Measurements from ENCODE around the gene ANO1. TPM values are rescaled to one million over a fixed set of nuclear protein-coding genes. Genes with fewer than 3 reads are reported as not detected.

The ANO1 gene
- total RNA-seq, 1 donor from 2014 or later = not detected

GRCh38 chr11:70168405-70168754 lies 90.3 kb downstream of the ANO1 start:
- TF ChIP-seq, protein P1, sequence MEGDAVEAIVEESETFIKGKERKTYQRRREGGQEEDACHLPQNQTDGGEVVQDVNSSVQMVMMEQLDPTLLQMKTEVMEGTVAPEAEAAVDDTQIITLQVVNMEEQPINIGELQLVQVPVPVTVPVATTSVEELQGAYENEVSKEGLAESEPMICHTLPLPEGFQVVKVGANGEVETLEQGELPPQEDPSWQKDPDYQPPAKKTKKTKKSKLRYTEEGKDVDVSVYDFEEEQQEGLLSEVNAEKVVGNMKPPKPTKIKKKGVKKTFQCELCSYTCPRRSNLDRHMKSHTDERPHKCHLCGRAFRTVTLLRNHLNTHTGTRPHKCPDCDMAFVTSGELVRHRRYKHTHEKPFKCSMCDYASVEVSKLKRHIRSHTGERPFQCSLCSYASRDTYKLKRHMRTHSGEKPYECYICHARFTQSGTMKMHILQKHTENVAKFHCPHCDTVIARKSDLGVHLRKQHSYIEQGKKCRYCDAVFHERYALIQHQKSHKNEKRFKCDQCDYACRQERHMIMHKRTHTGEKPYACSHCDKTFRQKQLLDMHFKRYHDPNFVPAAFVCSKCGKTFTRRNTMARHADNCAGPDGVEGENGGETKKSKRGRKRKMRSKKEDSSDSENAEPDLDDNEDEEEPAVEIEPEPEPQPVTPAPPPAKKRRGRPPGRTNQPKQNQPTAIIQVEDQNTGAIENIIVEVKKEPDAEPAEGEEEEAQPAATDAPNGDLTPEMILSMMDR (IDR thresholded peaks at IDR 0.05) = no peak
- Mint-ChIP-seq H3K4me1 (ENCODE audit: unreplicated experiment) (no peaks in the 10 kb centered on the region), H3K27me3 (ENCODE audit: unreplicated experiment) (peaks cover 36% of the 10 kb centered on the region), H3K9me3 (ENCODE audit: unreplicated experiment) (no peaks in the 10 kb centered on the region), H3K4me3 (ENCODE audit: unreplicated experiment) (no peak overlapping the region), H3K36me3 (ENCODE audit: unreplicated experiment) (no peaks in the 10 kb centered on the region), H3K27ac (ENCODE audit: unreplicated experiment) (no peak overlapping the region)
- no peak for DNase-seq (ENCODE audit: extremely low spot score, unreplicated experiment)

DNA sequence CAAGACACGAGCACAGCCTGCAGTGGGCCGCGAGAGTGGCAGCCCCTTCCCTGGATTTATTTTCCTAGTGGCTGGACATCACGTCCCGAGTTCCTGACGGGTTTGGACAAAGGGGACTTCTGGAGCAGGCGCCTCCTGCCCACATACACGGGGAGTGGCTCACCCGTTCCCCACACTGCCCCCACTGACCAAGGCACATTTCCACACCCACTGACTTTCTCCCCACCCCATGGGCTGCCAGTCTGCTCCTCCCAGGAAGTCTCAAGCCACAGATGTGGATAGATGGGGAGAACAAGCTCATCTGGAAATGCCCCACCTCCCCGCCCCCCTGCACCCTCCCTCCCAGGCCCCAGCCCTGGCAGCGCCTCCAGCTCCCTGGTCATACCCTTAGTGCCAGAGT lies 91.0 kb downstream of the ANO1 start:
- H3K27ac Mint-ChIP-seq (ENCODE audit: unreplicated experiment) = no peak overlapping the region
- H3K9me3 Mint-ChIP-seq (ENCODE audit: unreplicated experiment) = no peaks in the 10 kb centered on the region
- TF ChIP-seq, protein P1 (IDR thresholded peaks at IDR 0.05) = no peak
- no peaks in the 10 kb centered on the region for H3K4me1 Mint-ChIP-seq (ENCODE audit: unreplicated experiment)
- H3K4me3 Mint-ChIP-seq (ENCODE audit: unreplicated experiment) = no peak overlapping the region
- no peaks in the 10 kb centered on the region for H3K36me3 Mint-ChIP-seq (ENCODE audit: unreplicated experiment)
- DNase-seq (ENCODE audit: extremely low spot score, unreplicated experiment) = no peak
- peaks cover 36% of the 10 kb centered on the region for H3K27me3 Mint-ChIP-seq (ENCODE audit: unreplicated experiment)

- Mint-ChIP-seq H3K4me3 (ENCODE audit: unreplicated experiment) (no peak overlapping the region), H3K27ac (ENCODE audit: unreplicated experiment) (no peak overlapping the region), H3K27me3 (ENCODE audit: unreplicated experiment) (peaks cover 36% of the 10 kb centered on the region), H3K4me1 (ENCODE audit: unreplicated experiment) (no peaks in the 10 kb centered on the region), H3K9me3 (ENCODE audit: unreplicated experiment) (no peaks in the 10 kb centered on the region), H3K36me3 (ENCODE audit: unreplicated experiment) (no peaks in the 10 kb centered on the region)
- TF ChIP-seq, protein P1 (IDR thresholded peaks at IDR 0.05) = no peak
- DNase-seq (ENCODE audit: extremely low spot score, unreplicated experiment) = no peak
Observed at GRCh38 chr11:70169632-70170031, 91.5 kb downstream of the ANO1 start.

- TF ChIP-seq, protein P1 (IDR thresholded peaks at IDR 0.05) = no peak
- H3K36me3 Mint-ChIP-seq (ENCODE audit: unreplicated experiment) = no peaks in the 10 kb centered on the region
- H3K4me1 Mint-ChIP-seq (ENCODE audit: unreplicated experiment) = no peaks in the 10 kb centered on the region
- H3K4me3 Mint-ChIP-seq (ENCODE audit: unreplicated experiment) = no peak overlapping the region
- no peak overlapping the region for H3K27ac Mint-ChIP-seq (ENCODE audit: unreplicated experiment)
- H3K27me3 Mint-ChIP-seq (ENCODE audit: unreplicated experiment) = peaks cover 29% of the 10 kb centered on the region
- H3K9me3 Mint-ChIP-seq (ENCODE audit: unreplicated experiment) = no peaks in the 10 kb centered on the region
- DNase-seq (ENCODE audit: extremely low spot score, unreplicated experiment) = no peak
Observed at GRCh38 chr11:70170596-70171210, 92.6 kb downstream of the ANO1 start.

DNA sequence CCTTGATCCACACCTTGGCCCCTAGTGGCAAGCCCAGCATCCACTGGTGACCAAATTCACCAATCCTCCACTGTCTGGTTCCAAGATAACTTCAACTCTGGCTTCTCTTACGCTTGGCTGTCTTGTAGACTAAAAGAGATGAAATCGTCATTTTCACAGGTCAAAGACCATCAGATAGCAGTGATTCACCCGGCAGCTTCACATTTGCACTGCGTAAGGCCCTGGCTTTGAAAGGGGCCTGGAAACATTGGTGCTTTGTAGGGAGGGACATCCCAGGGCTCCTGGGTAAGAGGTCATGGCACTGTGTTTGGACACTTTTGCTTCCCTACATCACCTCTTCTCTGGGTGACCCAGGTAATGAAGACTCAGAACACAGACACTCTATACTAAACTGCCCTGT lies 94.9 kb downstream of the ANO1 start:
- Mint-ChIP-seq H3K9me3 (ENCODE audit: unreplicated experiment) (no peaks in the 10 kb centered on the region), H3K36me3 (ENCODE audit: unreplicated experiment) (no peaks in the 10 kb centered on the region), H3K27me3 (ENCODE audit: unreplicated experiment) (peaks cover 15% of the 10 kb centered on the region), H3K27ac (ENCODE audit: unreplicated experiment) (no peak overlapping the region), H3K4me1 (ENCODE audit: unreplicated experiment) (no peaks in the 10 kb centered on the region), H3K4me3 (ENCODE audit: unreplicated experiment) (no peak overlapping the region)
- DNase-seq (ENCODE audit: extremely low spot score, unreplicated experiment) = no peak
- TF ChIP-seq, protein P1 (IDR thresholded peaks at IDR 0.05) = no peak

Data from osteocyte (in vitro differentiated cells).